Sigmoid colon (tissue), 7 donors: Measurements from ENCODE around the gene GAB2. TPM values are rescaled to one million over a fixed set of nuclear protein-coding genes. Genes with fewer than 3 reads are reported as not detected.

Source experiments
- polyA plus RNA-seq, 3 donors: library from polyadenylated mRNA; stranded (reverse); fragments of 200-250 nt; gene quantifications; one replicate each; pipeline ENCODE4 v1.2.3, GENCODE V29; 2013
- total RNA-seq, 4 donors: library from RNA; depleted of rRNA; stranded (reverse); fragments of >200 nt; gene quantifications; one replicate each; pipeline ENCODE4 v1.1.0, GENCODE V29; 2016
- donor health status: healthy with polysubstance abuse.
- donor health status: Bipolar disorder and iron deficiency.
- donor health status: healthy.

Gene GAB2
- total and polyA plus RNA-seq, 7 donors: 10.8 to 23.5 (median 13.6) TPM

Other genes with a start within 250 kb of the GAB2 start
- gene KCTD21, start 229.2 kb downstream of the GAB2 start, total RNA-seq: 10 to 100 TPM in 2 of 4 donors, 1 to 10 TPM in 2; 5.4 to 18.8 (median 9.2) TPM
- gene KCTD21, start 229.2 kb downstream of the GAB2 start, polyA plus RNA-seq: 1 to 10 TPM; 4.2 to 7.4 (median 4.5) TPM
- gene USP35, start 228.9 kb downstream of the GAB2 start, total RNA-seq: 10 to 100 TPM in 2 of 4 donors, 1 to 10 TPM in 2; 6.7 to 23.3 (median 10.6) TPM
- gene USP35, start 228.9 kb downstream of the GAB2 start, polyA plus RNA-seq: 1 to 10 TPM; 1.2 to 6.5 (median 2.1) TPM
- 10 to 100 TPM in 3 of 4 donors, 1 to 10 TPM in 1; 7.8 to 15.5 (median 13.6) TPM for gene NARS2, start 157.0 kb upstream of the GAB2 start, total RNA-seq
- gene NARS2, start 157.0 kb upstream of the GAB2 start, polyA plus RNA-seq: 10 to 100 TPM in 2 of 3 donors, 1 to 10 TPM in 1; 9.0 to 22.2 (median 13.6) TPM